Fibroblast of mammary gland (primary cell): ENCODE results near the gene ATG7.
"Not testable (repeated sequence)": the region's sequence is repeated elsewhere in the genome, so short reads cannot be mapped to it uniquely, and the experiment has no call there.

Experiments used
- DNase-seq: peaks from one replicate; pipeline ENCODE4 v3.0.0-alpha.2; 2010; ENCODE audit warnings: low read depth
- H3K4me3 ChIP-seq: 2 replicates; pipeline ENCODE4 v1.5.1; 2011; ENCODE audit warnings: low read depth, mild to moderate bottlenecking, low read length, moderate library complexity; ENCODE audit not compliant: control insufficient read depth
- CTCF ChIP-seq: conservative IDR thresholded peaks from 2 replicates; pipeline ENCODE4 v1.5.1; 2011; ENCODE audit warnings: low read depth, low read length, inconsistent platforms; ENCODE audit not compliant: control insufficient read depth, insufficient read depth

ATG7 gene

GRCh38 chr3:11479221-11479620, 207.0 kb downstream of the ATG7 start:
- no peak for TF ChIP-seq CTCF
- H3K4me3 ChIP-seq, result no peak overlapping the region
- no peak for DNase-seq

- no peak overlapping the region for H3K4me3 ChIP-seq
- no peak for TF ChIP-seq CTCF
- peak; percentile 44 for DNase-seq
Observed at GRCh38 chr3:11480663-11481298, 208.6 kb downstream of the ATG7 start.

- no peak for DNase-seq
- TF ChIP-seq CTCF, result no peak
- no peak overlapping the region for H3K4me3 ChIP-seq
Observed at GRCh38 chr3:11481556-11481955, 209.4 kb downstream of the ATG7 start.

- DNase-seq, result peak; percentile 37
- no peak overlapping the region for H3K4me3 ChIP-seq
- no peak for TF ChIP-seq CTCF
Observed at GRCh38 chr3:11482021-11482420, 209.8 kb downstream of the ATG7 start.

GRCh38 chr3:11488356-11488755, 216.2 kb downstream of the ATG7 start:
- DNase-seq, H3K4me3 ChIP-seq: not testable (repeated sequence)

GRCh38 chr3:11494131-11494916, 222.1 kb downstream of the ATG7 start:
- peak; percentile 57 for DNase-seq
- TF ChIP-seq CTCF, result no peak
- H3K4me3 ChIP-seq, result no peak overlapping the region

GRCh38 chr3:11495948-11496557, 223.9 kb downstream of the ATG7 start:
- no peak for DNase-seq
- H3K4me3 ChIP-seq, result no peak overlapping the region
- TF ChIP-seq CTCF, result no peak
